ENCODE measurements around the gene VPS18. TPM values are rescaled to one million over a fixed set of nuclear protein-coding genes. Genes with fewer than 3 reads are reported as not detected.

VPS18 gene

DNA sequence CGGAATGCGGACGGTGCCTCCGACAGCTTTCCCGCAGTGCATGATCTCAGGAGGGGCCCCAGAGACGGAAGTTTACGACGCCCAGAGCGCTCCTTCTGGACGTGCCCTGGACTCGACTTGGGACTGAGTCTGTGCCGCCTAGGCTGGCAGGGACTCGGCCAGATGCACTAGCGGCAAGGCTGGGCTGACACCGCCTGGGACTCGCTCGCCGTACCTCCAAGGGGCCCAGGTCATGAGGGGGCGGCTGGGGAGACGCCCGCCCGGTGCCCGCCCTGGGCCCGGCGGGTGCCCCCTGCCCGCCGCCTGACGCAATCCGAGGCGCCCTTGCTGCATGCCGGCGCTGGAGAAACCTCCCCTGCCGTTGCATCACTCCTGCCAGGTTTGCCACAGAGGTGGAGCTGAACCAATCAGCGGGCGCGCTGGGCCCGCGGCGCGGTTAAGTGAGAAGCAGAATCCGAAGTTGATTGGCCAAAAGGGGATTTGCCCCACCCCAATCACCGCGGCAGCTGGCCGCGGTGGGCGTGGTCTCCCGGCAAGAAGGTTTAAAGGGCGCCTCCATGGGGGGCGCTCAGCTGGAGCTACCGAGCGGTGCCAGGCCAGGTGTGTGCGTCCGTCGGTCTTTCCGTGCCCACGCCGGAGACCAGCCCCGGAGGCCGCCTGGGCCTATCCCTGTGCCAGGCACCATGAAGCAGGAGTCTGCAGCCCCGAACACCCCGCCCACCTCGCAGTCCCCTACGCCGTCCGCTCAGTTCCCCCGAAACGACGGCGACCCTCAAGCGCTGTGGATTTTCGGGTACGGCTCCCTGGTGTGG, 58.9 kb downstream of the VPS18 start, which contains the start of gene CHAC1:
CHAC1 (plus strand) TSS at position 571 of the 812 bp plus-strand sequence; CDS start at position 684, 113 bp downstream.
- peaks cover 0 to 22% of the 10 kb centered on the region in 2 experiments for H3K36me3 ChIP-seq (ENCODE audit: control insufficient read depth in 1 of 2, insufficient read depth in 2 of 2, low read depth in 1 of 2, low read length in 2 of 2)
- peaks cover 8% of the 10 kb centered on the region for H3K79me1 ChIP-seq (replicated peaks; ENCODE audit: low read length, poor library complexity, severe bottlenecking)
- H2BK120ac ChIP-seq (ENCODE audit: low read depth, low read length), result peak within 1 kb of the TSS; percentile 94
- peak within 1 kb of the TSS; percentile 85 for H3K18ac ChIP-seq (ENCODE audit: low read depth in 1 of 2, low read length in 2 of 2)
- peak within 1 kb of the TSS; percentile 97 for H2BK15ac ChIP-seq (ENCODE audit: low read depth, poor library complexity, severe bottlenecking)
- peak within 1 kb of the TSS in 1 of 2 experiments; percentile 87 for H2BK12ac ChIP-seq (ENCODE audit: low read length in 2 of 2)
- H3K14ac ChIP-seq (ENCODE audit: low read length in 2 of 2), result peak within 1 kb of the TSS in 1 of 2 experiments; percentile 45
- under 1% methylated on average over 72 of the region's 72 CpGs for WGBS
- H3K4ac ChIP-seq (ENCODE audit: low read depth in 1 of 2, low read length in 2 of 2), result peak within 1 kb of the TSS; percentile 29 to 86
- H3K4me2 ChIP-seq (ENCODE audit: low read length, poor library complexity, severe bottlenecking), result peak within 1 kb of the TSS; percentile 95
- H2AFZ ChIP-seq (ENCODE audit: low read depth, low read length), result peak within 1 kb of the TSS; percentile 94
- H3K9me3 ChIP-seq (ENCODE audit: control insufficient read depth, low read length), result no peaks in the 10 kb centered on the region
- peak within 1 kb of the TSS; percentile 89 for H3K9ac ChIP-seq (ENCODE audit: low read length)
- no peak within 1 kb of the TSS for H2AK5ac ChIP-seq (ENCODE audit: low read length, severe bottlenecking)
- peak within 1 kb of the TSS; percentile 93 for H4K8ac ChIP-seq (ENCODE audit: low read length)
- H2BK5ac ChIP-seq (ENCODE audit: low read depth, low read length, poor library complexity, severe bottlenecking), result no peak within 1 kb of the TSS
- peak within 1 kb of the TSS; percentile 79 to 90 for H3K4me3 ChIP-seq (ENCODE audit: insufficient read depth in 1 of 2, low read depth in 1 of 2, low read length in 2 of 2)
- H3K23ac ChIP-seq (ENCODE audit: low read length in 2 of 2), result peak within 1 kb of the TSS in 1 of 2 experiments; percentile 53
- H3K27me3 ChIP-seq (ENCODE audit: control insufficient read depth in 1 of 2, insufficient read depth in 1 of 2, low read length in 2 of 2), result peaks cover 5 to 12% of the 10 kb centered on the region in 2 experiments
- peaks cover 36% of the 10 kb centered on the region for H3K4me1 ChIP-seq (ENCODE audit: control insufficient read depth, insufficient read depth, low read depth, low read length)
- H4K91ac ChIP-seq (ENCODE audit: low read length), result peak within 1 kb of the TSS; percentile 90
- peak within 1 kb of the TSS; percentile 47 for H3K27ac ChIP-seq (ENCODE audit: low read length, poor library complexity, severe bottlenecking)
- DNase-seq, result peak; percentile 95

Small RNA genes lying within 50 kb of the gene (small RNA-seq; reads per million reads assigned to genes)
- not detected for gene AC025166.1 (ENCODE audit: low read depth)
- not detected for gene ISCA1P4 (ENCODE audit: low read depth)

Data from mesenchymal stem cell (in vitro differentiated cells and primary cell).